Nucleus accumbens (tissue), 56 donors: ENCODE measurements around the gene PER1.

Experiments
- DNase-seq, 56 donors: peaks; one replicate each; lab custom pipeline; 2025; lab: John Stamatoyannopoulos, UW

The PER1 gene

GRCh38 chr17:8155996-8156245 lies 3.7 kb upstream of the PER1 start:
- DNase-seq = peak in 1 of 56 donors; percentile 58

GRCh38 chr17:8155231-8155995 lies 3.2 kb upstream of the PER1 start:
- peak in 3 of 56 donors; percentile 20 to 62 (median 35) for DNase-seq

GRCh38 chr17:8154608-8155155 lies 2.5 kb upstream of the PER1 start:
- peak in 1 of 56 donors; percentile 63 for DNase-seq

GRCh38 chr17:8153957-8154607 lies 1.9 kb upstream of the PER1 start:
- DNase-seq = peak; percentile 57 to 99 (median 95)

- DNase-seq = peak in 52 of 56 donors; percentile 19 to 93 (median 70)
Measured at GRCh38 chr17:8153525-8153956, 1.3 kb upstream of the PER1 start.

GRCh38 chr17:8153031-8153451 lies 837 bp upstream of the PER1 start:
- DNase-seq = no peak

GRCh38 chr17:8151641-8152111 lies 528 bp downstream of the PER1 start:
- DNase-seq = peak in 50 of 56 donors; percentile 19 to 83 (median 64)

GRCh38 chr17:8151120-8151640 lies 1.0 kb downstream of the PER1 start:
- DNase-seq = peak in 55 of 56 donors; percentile 25 to 95 (median 80)

- peak in 1 of 56 donors; percentile 56 for DNase-seq
Measured at GRCh38 chr17:8150194-8151119, 1.7 kb downstream of the PER1 start.

- DNase-seq = no peak
Measured at GRCh38 chr17:8149419-8150193, 2.6 kb downstream of the PER1 start.

- DNase-seq = no peak
Measured at GRCh38 chr17:8148560-8148959, 3.6 kb downstream of the PER1 start.

GRCh38 chr17:8147805-8148404 lies 4.3 kb downstream of the PER1 start:
- DNase-seq = no peak

GRCh38 chr17:8147141-8147804 lies 4.9 kb downstream of the PER1 start:
- DNase-seq = no peak

GRCh38 chr17:8146381-8147140 lies 5.6 kb downstream of the PER1 start:
- DNase-seq = no peak

GRCh38 chr17:8145811-8146210 lies 6.4 kb downstream of the PER1 start:
- no peak for DNase-seq

- DNase-seq = no peak
Measured at GRCh38 chr17:8144401-8145231, 7.6 kb downstream of the PER1 start.
